Suprapubic skin (tissue), 4 donors: Measurements from ENCODE around the gene CMKLR1.

Experiments used
- CTCF ChIP-seq, 2 donors: fragments of 200-600 bp in 1 of 2; fragments of 450-650 bp in 1 of 2; sonication (generic) in 1 of 2; IDR thresholded peaks; one replicate each; pipeline ENCODE4 v1.5.1; 2016 to 2019; ENCODE audit warnings: antibody characterized with exemption in 2 of 2, mild to moderate bottlenecking in 1 of 2, moderate library complexity in 1 of 2
- EP300 ChIP-seq: sonication (generic); formaldehyde crosslinking; IDR thresholded peaks from one replicate; pipeline ENCODE4 v1.6.1; 2017; ENCODE audit warnings: antibody characterized with exemption
- POLR2A ChIP-seq, 2 donors: fragments of 450-650 bp; IDR thresholded peaks; one replicate each; pipeline ENCODE4 v1.6.1; 2017; ENCODE audit warnings: antibody characterized with exemption in 2 of 2, mild to moderate bottlenecking in 2 of 2, moderate library complexity in 2 of 2
- POLR2AphosphoS5 ChIP-seq, 3 donors: sonication (generic); formaldehyde crosslinking; IDR thresholded peaks; one replicate each; pipeline ENCODE4 v1.6.1; 2017; ENCODE audit warnings: antibody characterized with exemption in 3 of 3

GRCh38 chr12:108323581-108323980 is 15.5 kb downstream of the CMKLR1 start:
- TF ChIP-seq CTCF (IDR thresholded peaks at IDR 0.05) (no peak), POLR2A (IDR thresholded peaks at IDR 0.05) (no peak), EP300 (no peak), POLR2AphosphoS5 (IDR thresholded peaks at IDR 0.05) (no peak)
